ENCODE measurements around the gene PSMB7.
A peak's percentile ranks its signal among the peaks of the same experiment; 100 is the strongest.

PSMB7 gene

DNA sequence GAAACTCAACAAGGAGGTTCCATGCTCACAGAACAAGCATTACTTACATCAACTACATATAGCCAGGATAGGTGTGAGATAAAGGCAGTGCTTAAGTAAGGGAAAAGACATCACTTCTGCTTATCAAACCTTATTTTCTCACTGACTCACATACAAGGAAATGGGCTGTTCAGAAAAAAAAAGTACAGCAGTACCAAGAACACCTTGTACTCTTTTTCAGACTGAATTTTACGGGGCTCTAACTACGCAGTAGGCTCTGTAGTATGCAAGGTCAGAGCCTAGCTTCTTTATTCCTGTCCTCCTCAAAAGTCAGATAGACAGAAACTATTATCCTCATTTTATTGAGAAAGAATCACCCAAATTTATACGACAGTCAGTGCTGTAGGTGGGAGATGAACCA is 5.8 kb downstream of the PSMB7 start:
- no peak for DNase-seq

DNA sequence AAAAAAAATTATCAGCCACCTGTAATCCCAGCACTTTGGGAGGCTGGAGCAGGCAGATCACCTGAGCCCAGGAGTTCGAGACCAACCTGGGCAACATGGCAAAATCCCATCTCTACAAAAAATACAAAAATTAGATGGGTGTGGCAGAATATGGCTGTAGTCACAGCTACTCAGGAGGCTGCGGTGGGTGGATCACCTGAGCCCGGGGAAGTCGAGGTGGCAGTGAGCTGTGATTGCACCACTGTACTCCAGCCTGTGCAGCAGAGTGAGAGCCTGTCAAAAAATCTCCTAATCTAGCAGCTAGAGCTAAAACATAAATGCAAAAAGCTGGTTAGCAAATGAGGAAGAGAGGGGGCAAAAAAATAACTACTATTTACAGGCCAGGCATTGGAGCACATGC is 12.0 kb downstream of the PSMB7 start:
- no peak for DNase-seq

DNA sequence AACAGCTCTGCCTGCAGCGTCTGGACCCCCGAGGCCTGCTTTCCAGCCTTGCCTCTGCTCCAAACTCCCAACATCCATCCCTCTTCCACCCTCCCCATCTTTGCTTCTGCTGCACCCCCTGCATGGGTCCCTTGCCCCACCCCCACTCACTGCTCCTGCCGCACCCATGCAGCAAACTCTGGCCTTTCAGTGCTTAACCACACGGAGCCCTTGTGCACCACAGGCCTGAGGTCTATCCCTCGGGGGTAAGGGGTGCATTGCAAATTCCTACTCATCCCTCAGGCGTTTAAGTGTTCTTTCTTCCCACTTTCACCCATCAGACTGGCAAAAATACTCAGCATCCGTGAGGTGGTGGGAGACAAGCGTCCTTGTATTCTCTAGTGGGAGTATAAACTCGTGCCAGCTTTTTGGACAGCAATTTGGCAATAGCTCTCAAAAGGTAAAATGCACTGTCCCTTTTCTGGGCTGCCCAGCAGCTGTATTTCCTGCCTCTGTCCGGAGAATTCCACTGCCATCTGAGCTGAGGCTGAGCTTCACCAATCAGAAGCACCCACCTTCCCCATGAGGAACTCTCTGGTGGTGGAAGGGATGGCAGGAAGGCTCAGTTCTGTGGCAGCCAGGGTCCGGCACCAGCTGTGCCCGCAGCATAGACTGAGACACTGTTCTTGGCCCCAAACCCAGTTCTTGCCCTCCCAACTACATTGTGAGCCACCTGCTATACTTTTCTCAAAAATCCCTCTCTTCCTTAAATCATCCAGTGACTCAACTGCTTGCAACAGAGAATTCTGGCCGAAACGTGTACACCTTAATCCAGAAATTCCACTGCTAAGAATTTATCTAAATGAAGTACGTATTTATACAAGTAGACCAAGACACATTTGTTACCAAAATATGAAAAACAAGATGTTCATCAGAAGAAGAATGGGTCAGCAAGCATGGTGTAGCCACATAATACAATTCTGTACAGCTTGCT is 15.0 kb downstream of the PSMB7 start:
- DNase-seq, result no peak

DNA sequence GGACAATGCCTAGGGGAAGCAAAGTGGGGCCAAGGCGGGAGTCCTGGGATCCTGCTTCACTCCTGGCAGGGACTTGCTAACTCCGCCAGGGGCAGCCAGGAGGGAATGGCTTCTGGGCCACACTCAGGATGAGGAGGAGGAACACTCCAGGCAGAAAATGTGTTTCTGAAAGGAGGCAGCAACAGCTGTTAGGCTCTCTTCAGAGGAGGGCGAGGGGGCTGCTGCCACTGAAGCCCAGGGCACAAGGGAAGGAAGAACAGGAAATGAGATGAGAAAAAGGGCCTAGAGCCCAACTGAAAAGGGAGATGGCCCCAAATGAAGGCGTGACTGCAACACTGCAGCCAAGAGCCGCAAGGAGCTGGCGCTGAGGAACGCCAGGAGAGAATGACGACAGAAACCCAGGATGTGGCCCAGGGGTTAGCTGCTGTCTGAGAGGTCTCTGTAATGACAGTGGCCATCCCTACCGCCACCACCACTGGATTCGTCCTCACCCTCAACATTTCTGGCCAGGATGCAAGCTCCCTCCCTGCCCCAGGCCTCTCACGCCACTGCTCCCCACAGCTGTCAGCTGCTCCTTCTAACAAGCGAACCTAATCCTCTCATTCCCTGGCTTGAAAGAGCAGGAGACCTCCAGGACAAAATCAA is 15.8 kb downstream of the PSMB7 start:
- no peak for DNase-seq

DNA sequence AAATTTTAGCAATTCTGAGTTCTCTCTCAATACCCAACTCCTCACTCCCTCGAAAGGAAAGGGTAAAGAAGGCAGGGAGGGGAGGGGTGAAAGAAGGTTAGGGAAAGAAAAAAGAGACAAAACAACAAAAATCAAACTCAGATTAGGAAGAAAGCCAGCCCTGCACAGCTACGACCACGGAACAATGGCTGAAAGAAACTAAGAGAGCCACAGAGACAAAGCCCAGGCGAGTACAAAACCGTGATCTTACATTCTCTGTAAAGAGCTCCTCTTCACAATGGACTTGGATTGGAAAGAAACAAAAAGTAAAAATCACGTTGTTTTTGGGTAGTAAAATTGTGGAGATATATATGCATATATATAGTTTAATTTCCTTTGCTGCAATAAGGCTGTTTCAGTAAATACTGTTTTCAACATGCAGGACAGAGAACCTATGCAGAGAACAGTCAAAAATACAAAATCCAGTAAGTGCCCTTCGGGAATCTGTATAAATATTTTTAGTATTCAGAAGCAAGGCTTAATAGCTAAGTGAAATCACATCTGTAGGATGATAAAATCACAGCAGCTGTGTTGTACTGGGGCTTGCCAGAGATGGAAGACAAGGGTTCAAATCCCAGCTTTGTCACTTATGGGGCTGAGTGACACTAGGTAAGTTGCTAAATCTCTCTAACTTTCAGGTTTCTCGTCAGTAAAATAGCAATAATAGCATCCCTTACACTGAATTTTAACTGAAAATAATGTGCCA is 16.9 kb downstream of the PSMB7 start:
- DNase-seq, result no peak

DNA sequence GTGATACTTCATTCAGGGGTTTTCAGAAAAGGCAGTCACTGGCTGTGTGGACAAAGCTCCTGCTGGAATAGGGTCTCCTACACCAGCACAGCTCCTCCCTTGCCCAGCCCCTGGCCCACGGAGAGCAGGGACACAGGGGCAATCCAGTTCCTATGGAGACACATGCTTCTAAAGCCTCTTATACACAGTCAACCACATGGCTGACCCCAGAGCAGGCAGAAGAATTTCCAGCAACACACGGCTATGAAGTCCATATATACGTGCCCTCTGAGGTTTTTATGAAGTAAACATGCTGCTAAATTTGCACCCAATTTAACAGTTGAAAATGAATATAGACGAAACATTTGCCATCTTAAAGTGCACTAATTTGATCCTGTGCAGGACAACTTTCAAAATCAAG is 19.4 kb downstream of the PSMB7 start:
- no peak for DNase-seq

DNA sequence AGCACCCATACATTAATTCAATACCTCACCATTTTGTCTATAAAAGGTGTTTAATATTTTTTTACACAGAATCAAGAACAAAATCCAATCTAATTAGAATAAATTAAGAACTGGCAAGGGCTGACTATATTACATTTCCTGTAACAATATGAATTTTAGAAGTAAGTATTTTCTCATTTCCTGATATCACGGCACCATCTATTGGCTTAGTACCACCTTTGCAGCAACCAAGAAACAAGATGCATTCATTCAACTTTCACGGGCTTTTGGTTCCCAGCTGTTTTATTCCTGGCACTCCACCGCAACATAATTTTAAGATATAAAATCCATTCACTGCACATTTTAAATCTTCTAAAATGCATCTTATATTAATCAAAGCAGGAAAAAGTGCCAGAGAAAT is 20.6 kb downstream of the PSMB7 start:
- DNase-seq, result no peak

DNA sequence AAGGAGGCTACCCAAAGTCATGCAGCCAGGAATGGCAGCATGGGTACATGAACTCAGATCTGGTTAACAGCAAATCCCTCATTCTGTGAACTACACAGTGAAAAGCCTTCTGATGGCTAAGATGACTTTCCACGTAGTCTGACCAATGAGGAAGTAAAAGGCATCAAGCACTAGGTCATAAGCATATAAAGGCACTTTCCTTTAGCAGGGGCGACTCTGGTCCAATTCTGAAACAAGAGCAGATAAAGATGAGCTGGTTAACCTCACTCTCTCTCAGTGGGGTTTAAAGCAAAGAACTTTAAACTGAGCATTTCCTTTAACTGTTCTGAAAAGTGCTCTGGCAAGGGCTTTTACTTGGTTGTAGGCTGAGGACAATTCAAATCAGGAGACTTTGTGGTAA is 21.1 kb downstream of the PSMB7 start:
- DNase-seq, result peak; percentile 66

DNA sequence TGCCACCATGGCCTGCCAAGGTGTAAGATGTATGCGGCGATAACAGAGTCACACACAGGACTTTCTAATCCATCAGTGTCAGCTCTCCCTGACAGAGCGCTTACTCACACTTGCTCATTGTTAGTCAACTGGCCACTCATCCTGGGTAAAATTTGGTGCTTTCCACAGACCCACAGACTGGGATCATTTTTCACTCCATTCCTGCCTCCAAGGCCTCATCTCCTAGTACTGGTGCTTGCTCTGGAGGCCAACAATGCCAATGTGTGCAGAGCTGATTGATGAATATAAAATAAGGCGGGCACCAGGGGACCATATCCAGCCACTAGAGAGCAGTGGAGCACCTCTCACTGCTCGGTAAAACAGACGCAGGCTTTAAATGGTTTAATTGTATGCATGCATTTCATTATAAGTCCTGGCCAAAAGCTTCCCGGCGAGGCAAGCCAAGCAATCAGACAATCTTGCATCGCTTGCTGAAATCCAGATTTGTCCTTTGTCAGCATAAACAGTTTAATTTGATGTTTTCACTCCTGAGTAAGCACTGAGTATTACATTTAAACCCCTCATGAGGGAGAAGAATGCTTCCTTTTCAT is 22.3 kb downstream of the PSMB7 start:
- peak; percentile 25 for DNase-seq

DNA sequence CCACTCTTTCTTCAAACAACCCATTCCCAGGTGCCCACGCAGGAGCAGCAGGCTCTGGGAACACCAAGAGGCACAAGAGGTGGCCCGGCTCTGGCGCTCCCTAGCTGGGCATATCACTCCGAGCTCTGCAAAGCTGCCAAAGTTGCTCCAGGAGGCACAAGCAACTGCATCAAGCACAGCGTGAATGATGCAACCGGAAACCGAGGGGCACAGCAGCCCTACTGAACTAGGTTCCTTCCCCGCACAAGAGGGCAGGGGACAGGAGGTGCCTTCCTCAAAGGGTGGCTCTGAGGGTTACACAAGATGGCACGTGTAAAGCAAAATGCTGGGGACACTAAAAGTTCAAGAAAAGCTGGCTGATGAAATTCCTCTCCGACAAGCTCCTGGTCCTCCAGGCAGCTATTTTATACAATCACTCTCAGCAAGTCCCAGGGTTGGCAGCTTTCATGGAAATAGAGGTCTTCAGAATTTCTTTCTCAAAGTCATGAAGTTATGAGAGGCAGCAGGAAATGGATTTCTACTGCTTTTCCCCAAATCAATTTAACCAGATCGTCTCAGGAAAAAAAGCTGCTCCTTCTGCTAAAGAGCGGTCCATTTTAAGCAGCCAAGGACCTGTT is 22.9 kb downstream of the PSMB7 start:
- DNase-seq, result no peak

DNA sequence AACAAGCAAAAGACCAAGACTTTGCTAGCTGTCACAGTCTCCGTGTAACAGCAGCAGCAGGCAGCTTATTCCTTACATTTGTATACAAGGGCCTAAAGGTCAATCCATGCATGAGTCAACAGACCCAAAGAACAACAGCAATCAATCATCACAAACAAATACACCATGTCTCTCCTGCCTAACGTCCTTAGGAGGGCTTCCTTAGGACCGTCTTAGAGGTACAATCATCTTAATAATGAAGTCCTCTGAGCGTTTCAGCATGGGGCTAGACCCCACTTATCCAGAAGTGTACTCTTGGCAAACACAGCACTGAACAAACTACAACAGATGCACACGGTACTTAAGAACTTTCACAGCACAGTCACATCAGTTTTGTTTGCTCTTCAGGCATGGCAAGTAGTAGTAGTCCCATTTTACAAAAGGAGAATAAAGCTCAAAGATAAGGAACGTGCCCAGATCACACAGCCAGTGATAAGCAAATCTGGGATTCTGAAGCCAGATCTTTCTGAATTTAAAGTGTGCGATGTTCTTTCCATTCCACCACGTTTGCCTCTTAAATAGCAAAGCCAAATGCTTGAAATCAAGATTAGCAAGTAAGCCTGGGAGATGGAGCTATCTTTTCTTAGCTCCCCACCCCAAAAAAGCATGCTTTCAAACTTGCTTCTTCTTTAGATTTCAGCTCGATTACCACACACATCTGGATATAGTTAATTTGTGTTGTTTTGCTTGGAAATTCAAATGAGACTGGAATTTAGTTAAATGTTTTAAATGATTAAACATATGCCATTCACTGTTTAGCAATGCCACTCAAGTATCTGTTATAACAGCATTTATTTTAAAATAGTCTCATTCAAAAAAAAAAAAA is 24.2 kb downstream of the PSMB7 start:
- no peak for DNase-seq

DNA sequence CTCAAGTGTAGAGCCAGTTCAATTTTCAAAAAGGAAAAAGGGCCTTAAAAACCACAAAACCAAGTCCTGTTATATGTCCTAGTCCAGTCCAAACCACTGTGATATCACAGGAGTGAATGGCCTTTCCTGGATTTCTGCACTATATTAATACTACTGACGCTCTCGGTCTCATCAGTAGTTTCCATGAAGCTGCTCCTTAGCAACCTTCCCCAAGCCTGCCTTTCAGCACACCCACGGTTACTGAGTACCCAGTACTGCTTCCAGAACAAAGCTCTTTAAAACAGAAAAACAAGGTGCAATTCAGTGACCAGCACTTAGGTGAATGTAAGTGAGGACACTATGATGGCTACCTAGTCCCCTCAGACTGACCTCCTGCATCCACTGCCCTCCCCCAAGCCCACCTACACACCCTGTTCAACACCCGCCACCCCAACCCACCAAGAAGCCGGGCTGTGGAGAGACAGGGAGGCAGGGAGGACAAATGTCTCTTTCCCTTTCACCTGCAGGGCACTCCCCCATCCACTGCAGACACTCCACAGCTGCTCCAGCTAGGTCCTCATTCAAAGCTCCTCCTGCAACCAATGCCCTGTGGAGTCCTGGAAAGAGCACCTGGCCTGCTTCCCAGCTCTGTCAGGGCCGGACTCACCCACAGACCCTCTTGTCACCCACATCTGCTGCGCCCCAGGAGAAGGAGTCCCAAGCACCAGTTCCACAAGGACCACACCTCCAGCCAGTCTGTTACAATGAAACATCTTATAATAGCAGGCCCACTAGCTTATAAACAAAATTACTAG is 25.9 kb downstream of the PSMB7 start:
- no peak for DNase-seq

DNA sequence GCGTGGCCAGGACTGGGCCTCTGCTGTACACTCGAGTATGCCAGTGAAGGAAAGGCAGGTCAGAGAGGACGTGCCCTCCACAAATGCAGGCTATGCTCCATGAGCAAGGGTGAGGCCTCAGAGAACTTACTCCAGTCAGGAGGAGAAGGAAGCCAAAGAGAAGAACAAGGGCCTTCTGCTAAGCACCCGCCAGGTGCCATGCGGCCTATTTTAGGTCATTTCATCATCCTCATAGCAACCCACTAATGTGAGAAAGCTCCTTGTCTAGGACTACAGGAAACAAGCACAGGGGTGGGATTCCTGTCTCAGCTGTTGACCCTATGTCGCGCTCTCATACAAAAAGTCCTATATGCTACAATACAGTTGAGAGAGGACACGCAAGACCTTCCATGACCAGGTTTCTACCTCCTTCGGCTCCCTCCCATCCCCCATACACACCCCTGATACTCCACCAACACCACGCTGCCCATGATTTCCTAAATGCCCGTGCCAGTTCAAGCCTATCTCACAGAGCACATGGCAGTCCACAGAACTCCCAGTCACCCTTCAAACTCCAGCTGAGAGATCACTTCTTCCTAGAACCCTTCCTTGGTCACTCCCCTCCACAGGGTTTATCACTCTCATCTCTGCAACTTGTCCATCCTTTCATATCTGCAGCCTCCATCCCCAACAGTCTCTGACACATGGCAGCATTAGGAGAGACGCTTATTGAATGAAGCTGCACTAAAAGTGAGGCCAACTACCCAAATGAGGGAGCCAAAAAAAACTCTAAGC is 26.8 kb downstream of the PSMB7 start:
- no peak for DNase-seq

DNA sequence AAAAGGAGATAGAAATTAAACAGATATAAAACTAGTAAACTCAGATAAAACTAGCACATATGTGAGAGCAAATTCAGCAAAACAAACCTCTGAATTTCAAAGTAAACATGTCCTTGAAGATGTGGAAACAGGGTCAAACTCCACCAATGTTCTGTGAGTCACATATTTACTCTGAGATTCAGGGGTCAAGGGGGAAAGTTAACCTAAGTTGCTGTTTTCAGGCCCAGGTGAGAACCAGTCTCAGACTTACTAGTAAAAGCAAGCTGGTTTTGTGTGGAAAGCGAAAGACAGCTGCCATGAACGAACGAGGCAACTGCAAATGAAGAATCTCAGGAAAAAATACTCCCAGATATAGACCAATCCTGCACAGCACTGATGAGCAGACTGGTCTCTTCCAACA is 29.0 kb downstream of the PSMB7 start:
- no peak for DNase-seq

DNA sequence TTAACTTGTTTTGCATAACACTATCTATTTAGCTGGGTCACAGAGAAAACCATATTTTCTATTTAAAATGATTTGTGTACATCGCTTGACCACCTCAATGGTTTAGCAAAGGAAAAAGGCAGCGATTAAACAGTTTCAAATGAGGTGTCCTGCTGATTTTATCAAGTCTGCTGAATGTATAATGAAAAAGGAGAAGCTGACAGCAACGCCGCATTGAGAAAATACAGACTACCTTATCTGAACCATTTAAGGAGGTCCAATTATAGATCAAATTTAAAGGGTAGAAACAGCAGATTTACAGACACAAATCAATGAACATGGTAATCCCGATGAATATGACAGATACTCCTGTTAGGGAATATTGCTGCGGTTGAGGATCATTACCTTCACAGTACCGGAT is 29.6 kb downstream of the PSMB7 start:
- no peak for DNase-seq

DNA sequence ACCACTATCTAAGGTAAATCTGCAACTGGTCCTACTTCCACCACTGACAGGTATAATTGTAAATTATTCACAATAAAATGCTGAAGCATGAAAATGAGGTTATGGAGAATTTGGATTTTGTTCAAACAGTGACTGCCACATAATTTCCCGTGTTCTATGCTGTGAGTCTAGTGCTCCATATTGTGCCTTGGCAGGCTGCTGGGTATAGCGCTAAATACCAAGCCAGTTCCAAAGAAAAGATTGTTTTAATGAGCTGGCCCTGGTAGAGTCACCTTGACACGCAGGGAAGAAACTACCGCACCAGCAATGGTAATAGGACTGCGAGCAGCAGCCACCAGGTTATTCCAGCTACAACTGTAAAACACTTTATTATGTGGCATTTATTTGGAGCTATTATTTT is 30.4 kb downstream of the PSMB7 start:
- no peak for DNase-seq

DNA sequence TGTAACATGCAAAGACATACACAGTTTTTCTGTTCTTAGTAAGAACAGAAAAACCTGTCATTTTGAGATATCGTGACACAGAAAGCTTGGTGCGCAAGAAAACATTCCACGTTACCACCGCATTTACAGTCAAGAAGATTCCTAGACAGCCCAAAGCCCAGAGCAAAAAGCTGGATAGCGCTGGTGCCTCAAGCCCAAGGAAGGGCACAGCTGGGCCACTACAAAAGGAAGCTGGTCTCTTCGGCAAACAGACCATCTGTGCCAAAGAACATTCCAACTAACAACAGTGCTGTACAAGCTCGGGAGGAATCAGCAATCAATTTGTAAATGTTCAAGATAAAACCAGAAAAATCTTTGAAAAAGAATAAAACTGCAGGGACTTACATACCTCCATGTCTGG is 31.0 kb downstream of the PSMB7 start:
- DNase-seq, result no peak

DNA sequence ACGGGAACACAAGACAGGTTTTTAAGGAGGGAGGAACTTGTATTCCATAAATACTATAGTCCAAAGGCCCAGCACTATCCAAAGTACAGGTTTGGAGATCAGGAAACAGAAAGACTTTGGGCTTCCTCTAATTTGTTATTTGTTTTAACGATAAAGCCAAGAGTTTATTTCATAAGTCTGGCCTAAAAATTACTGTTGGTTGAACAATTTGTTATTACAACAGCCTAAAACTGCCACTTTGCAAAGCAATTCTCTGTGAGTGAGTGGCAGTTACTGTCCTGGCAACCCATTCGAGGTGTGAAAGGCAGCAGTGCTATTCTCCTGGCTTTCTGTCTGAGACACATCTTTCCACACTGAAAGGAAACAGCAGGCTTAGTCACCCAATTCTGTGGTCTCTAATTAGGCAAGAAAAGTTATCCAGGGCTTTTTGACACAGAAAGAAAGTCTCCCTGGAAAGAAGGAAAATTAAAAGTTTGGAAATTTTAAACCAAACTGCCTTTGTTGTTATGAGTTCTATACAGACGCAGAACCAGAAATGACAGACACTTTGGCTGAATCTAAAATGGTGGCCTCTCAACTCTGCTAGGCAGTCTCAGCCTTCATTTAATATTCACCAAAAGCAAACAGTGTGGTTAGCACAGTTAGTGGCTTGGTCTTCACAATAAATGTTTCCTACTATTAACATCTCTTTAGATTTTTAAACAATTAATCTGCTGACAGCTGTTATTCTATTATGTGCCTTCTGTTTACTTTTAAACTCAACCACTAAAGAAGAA is 33.9 kb downstream of the PSMB7 start:
- DNase-seq, result peak; percentile 41

Data from activated CD4-positive, alpha-beta T cell treated with anti-CD3 and anti-CD28 coated beads, Interleukin-2, Interleukin-6, amounts not matched to agents 100 ng/mL and 50 ng/mL, durations not matched to agents 16 hours and 8 hours (primary cell).